Measurements from ENCODE around the gene OR6S1.
A peak's percentile ranks its signal among the peaks of the same experiment; 100 is the strongest.

Gene OR6S1

GRCh38 chr14:20659336-20659735 lies 17.8 kb upstream of the OR6S1 start:
- no peak overlapping the region for H3K4me3 ChIP-seq (ENCODE audit: low read depth, low read length)
- no peak for DNase-seq (ENCODE audit: low read depth)
- TF ChIP-seq, protein P1, sequence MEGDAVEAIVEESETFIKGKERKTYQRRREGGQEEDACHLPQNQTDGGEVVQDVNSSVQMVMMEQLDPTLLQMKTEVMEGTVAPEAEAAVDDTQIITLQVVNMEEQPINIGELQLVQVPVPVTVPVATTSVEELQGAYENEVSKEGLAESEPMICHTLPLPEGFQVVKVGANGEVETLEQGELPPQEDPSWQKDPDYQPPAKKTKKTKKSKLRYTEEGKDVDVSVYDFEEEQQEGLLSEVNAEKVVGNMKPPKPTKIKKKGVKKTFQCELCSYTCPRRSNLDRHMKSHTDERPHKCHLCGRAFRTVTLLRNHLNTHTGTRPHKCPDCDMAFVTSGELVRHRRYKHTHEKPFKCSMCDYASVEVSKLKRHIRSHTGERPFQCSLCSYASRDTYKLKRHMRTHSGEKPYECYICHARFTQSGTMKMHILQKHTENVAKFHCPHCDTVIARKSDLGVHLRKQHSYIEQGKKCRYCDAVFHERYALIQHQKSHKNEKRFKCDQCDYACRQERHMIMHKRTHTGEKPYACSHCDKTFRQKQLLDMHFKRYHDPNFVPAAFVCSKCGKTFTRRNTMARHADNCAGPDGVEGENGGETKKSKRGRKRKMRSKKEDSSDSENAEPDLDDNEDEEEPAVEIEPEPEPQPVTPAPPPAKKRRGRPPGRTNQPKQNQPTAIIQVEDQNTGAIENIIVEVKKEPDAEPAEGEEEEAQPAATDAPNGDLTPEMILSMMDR (IDR thresholded peaks at IDR 0.05; ENCODE audit: insufficient read depth, low read depth, low read length, missing control alignments), result no peak

DNA sequence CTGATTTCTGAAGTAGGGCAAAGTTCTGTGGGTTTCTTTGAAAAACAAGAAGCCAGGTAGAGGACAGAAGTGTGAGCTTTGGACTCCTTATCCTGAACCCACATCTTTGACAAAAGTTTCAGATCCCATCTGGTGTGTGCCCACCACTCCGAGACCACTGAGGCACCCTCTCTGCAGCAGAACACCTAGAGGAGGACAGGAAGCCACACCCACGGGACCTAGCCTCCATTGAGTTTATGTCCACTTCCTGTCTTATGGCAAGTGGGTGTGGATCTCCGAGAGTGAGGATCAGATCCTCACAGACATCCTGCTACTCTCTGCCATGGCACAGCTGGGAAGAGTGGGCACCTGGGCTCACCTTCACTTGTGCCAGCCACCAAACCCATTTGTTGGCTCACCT lies 16.8 kb upstream of the OR6S1 start:
- DNase-seq (ENCODE audit: low read depth), result no peak
- no peak overlapping the region for H3K4me3 ChIP-seq (ENCODE audit: low read depth, low read length)
- TF ChIP-seq, protein P1 (IDR thresholded peaks at IDR 0.05; ENCODE audit: insufficient read depth, low read depth, low read length, missing control alignments), result no peak

GRCh38 chr14:20657216-20658211 lies 16.0 kb upstream of the OR6S1 start:
- TF ChIP-seq, protein P1 (IDR thresholded peaks at IDR 0.05; ENCODE audit: insufficient read depth, low read depth, low read length, missing control alignments), result peak; percentile 31
- no peak overlapping the region for H3K4me3 ChIP-seq (ENCODE audit: low read depth, low read length)
- peak; percentile 48 for DNase-seq (ENCODE audit: low read depth)

DNA sequence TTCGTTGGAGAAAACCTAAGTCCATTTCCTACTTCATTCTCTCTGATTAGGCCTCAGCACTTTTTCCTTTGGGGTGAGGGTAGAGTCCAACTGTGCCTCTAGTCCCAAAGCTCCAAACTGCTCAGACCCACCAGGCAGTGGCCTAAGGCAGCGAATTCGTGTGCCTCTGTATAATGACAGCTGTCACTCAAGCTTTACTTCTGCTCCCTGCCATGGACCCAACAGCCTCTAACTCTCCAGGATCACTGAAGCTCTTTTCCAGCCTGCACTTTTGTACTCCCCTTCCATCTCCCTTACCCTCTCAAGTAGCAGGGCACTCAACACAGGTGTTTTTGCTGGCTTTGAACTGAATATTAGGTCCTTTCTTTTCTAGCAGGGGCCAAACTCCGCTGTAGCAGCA lies 14.8 kb upstream of the OR6S1 start:
- no peak overlapping the region for H3K4me3 ChIP-seq (ENCODE audit: low read depth, low read length)
- TF ChIP-seq, protein P1 (IDR thresholded peaks at IDR 0.05; ENCODE audit: insufficient read depth, low read depth, low read length, missing control alignments), result no peak
- no peak for DNase-seq (ENCODE audit: low read depth)

DNA sequence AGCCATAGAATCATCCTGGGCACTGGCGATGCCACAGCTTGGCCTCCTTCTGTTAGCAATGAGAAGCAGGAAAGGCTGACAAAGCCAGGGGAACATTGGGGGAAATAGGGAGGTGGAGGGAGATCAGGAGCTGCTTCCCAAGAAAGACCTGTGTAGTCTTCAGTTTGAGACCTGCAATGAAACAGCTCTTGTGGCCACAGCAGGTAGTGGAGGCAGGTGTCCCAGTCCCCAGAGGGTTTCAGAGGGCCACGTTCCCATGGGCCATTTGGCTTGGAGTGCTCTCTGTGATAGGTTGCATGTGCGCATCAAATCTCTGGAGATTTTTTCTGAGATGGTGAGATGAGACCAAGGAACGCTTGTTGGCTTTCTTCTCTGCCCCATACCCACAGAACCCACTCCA lies 14.4 kb upstream of the OR6S1 start:
- TF ChIP-seq, protein P1 (IDR thresholded peaks at IDR 0.05; ENCODE audit: insufficient read depth, low read depth, low read length, missing control alignments), result no peak
- H3K4me3 ChIP-seq (ENCODE audit: low read depth, low read length), result no peak overlapping the region
- no peak for DNase-seq (ENCODE audit: low read depth)

- H3K4me3 ChIP-seq (ENCODE audit: low read depth, low read length), result no peak overlapping the region
- TF ChIP-seq, protein P1 (IDR thresholded peaks at IDR 0.05; ENCODE audit: insufficient read depth, low read depth, low read length, missing control alignments), result no peak
These were observed 11.8 kb upstream of the OR6S1 start for GRCh38 chr14:20652996-20653975.

More at GRCh38 chr14:20652996-20653975, 11.8 kb upstream of the OR6S1 start:
- peak; percentile 81 for DNase-seq (ENCODE audit: low read depth)

Data from GM12865 (cell line).